NOMO-1 treated with dmso at 0.1 percent for 144 hours (cell line): ENCODE measurements around the gene PMM1.

ENCODE experiments used
- DNase-seq: peaks from one replicate; lab custom pipeline; 2025; ENCODE audit not compliant: unreplicated experiment; lab: John Stamatoyannopoulos, UW

PMM1 gene

DNA sequence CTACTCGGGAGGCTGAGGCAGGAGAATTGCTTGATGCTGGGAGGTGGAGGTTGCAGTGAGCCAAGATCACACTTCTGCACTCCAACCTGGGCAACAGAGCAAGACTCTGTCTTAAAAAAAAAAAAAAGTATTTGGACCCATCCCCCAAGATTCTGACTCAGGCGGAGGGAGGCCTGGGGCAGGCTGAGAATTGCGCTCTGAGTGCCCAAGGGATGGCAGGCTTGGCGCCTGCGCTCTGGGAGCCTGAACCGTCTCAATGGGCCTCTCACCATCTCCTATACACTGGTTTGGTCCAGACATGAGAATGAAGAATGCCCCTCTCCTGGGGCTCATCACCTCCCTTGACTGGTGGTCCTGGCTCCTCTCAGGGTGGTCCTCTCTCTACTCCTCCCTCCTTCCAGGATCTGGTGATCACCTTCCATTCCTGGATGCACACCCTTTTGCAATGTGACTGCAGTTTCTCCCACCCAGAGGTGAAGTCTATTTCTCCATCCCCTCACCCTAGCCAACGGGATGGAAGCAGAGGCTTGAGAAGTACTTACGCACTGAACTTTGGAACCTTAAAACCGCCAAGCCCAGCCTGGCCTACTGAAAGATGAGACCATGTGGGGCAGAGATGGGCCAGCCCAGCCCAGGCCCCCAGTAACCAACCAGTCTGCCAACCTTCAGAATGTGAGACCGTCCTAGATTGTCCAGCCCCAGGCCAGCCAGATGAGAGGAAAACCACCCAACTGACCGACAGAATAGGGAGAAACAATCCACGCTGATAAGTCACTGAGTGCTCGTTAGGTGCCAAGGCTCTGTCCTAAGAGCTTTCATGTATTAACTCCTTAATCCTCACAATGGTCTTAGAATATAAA, 50.3 kb downstream of the PMM1 start:
- no peak for DNase-seq

DNA sequence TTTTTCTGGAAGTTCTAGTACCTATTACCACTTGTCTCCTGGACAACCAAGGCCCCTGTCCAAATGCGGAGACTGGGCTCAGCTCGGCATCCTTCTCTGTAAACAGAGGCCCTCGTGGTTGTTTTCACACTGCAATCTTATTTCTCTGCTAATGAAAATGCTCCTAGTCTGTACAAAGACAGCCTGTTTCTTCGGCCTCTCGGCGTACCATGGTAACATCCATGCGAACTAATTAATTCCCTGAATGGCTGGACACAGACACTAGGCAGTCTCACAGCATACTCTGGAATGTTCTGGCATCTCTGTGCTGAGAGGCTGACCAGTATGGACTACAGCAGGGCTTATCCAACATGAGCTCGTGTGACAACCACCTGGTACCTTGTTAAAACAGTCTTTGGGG, 51.1 kb downstream of the PMM1 start:
- no peak for DNase-seq

DNA sequence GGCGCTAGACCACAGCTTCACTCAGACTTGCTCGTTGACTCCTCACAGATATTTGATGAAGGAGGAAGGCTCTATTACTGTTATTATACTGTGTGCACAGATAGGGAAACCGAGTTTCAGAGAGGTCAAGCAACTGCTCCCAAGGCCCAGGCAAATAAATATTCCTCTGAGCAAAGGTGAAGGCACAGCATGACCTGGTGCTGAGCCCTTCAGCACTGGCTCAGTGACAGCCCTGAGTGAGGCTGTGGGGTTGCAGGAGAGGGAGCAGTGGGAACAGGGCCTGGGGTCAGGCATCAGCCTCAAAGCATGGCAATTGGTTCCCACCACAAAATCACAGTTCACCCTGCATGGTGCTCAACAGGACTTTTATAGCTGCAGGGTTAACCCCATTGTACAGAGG, 52.4 kb downstream of the PMM1 start:
- no peak for DNase-seq

DNA sequence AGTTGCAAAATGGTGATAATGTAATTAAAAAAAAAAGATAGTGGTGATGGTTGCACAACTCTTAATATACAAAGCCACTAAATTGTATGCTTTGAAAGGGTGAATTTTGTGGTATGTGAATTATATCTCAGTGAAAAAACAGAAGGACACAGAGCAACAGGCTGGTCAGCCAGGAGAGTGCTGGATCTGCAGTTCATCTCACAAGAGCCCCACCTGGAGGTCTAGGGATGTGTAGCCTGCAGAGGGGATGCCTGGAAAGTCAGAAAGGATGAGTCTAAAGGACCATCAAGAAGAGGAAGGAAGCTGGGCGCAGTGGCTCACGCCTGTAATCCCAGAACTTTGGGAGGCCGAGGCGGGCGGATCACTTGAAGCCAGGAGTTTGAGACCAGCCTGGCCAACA, 54.4 kb downstream of the PMM1 start:
- DNase-seq = no peak

DNA sequence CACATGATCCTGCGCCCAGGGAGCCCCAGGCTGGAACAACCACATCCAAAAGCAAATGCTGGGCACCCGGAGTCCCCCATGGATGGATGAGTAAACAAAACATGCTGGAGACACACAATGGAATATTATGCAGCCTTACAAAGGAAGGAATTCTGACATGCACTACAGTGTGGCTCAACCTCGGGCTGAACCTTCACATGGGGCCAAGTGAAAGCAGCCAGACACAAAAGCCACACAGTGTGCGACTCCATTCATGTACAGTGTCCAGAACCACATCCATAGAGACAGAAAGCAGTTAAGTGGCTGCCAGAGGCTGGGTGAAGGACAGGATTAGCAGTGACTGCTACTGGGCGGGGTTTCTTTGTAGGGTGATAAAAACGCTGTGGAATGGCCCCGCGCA, 55.4 kb downstream of the PMM1 start:
- DNase-seq = no peak

DNA sequence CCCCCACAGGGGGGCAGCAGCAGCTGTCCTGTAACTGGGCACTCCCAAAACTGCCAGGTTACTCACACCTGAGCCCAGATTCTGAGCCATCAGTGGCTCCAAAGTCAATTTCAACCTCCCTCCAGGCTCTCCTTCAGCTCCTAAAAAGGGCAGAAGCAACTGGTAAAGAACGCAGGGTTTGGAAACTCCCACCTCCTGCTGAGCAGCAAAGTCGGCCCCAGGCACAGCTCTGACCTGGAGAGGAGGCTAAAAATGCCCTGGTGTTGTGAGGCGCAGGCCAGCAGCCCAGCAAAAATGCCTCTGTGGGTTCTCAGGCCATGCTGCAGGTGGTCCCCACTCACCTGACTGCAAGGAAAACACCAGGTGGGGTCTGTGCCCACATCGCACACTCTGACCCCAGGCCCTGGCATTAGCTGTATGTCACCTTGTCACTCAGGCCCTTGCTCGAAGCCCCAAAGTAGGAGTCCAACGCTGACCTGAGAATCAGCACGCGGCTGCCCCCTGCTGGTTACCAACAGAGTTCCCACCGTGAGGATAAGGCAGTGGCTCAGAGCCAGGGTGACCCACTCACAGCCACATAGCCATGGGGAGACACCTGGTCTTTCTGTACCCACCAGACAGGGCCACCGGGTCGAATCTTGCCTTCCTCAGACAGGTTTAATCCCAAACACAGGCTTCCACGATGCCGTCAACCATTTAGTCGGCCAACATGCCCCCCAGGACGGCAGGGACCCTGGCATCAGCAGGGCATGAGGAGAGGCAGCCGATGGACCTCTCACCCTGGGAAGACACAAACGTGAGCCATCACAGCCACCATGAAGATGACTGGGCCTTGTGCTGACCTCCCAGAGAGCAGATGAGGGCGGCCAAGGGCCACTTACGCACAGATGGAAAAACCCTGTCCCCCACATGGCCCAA, 56.5 kb downstream of the PMM1 start:
- DNase-seq = no peak

DNA sequence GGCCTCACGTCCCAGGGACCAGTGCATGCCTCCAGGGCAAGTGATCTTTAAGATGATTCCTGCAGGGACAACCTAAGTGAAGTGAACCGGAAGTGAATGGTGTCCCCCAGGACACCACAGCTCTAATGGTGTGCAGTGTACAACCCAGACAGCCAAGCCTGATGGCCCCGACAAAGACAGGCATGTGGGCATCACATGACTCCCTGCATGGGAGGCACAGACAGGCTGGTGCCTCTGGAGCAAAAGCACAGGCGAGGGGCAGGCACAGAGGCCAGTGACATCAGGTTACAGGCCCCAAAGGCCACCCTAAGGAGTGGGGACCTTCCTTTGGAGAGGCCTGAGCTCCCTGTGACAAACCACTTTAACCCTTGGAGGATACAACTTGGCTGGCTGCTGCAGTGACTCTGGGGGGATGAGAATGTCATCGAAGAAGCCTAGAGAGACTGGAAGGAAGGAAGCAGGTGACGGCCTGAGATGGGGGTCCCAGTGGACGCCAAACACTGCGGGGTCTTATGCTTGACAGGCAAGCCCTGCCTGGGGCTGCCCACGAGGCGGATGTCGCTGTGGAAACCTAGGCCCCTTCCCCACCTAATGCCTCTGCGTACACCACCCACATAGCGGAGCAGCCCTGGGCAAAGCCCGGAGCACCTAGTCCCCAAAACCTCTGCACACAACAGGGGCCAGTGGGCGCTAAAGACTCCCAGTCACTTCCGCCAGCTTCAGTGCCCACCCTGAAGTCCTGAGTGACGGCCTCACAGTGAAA, 57.7 kb downstream of the PMM1 start:
- DNase-seq = no peak

DNA sequence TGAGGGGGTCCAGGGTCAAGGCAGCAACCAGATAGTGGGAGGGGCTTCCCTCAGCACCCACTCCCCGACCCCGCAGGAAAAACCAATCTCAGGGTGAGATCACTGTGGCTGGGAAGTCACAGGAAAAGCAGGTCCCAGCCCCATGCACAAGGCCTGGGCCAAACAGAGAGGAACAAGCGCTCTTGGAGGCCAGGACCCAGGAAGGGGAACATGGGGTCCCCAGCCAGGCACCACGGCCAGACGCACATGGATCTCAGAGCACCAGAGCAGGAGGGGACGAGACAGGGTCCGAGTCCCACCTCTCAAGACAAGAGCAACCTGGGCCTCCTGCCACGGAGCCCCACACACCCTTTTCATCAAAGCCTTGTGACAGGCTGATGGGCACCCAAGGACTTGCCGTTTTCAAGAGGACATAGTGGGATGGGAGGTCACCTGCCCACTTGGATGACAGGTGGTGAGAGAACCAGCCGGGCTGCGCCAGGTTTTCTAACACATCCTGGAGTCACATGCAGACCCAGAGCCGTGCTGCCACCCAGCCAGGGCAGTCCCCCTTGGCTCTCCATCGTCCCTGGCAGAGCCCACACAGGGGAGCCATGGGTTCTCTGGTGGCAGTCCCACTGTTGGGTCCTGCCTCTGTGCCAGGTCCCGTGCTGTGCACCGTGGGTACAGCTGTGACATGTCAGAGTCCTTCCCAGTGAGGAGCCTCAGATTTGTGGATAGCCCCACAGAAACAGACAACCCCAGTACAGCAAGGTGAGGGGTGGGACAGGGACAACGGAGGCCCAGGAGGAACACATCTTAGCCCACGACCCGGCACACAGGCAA, 58.5 kb downstream of the PMM1 start:
- no peak for DNase-seq

DNA sequence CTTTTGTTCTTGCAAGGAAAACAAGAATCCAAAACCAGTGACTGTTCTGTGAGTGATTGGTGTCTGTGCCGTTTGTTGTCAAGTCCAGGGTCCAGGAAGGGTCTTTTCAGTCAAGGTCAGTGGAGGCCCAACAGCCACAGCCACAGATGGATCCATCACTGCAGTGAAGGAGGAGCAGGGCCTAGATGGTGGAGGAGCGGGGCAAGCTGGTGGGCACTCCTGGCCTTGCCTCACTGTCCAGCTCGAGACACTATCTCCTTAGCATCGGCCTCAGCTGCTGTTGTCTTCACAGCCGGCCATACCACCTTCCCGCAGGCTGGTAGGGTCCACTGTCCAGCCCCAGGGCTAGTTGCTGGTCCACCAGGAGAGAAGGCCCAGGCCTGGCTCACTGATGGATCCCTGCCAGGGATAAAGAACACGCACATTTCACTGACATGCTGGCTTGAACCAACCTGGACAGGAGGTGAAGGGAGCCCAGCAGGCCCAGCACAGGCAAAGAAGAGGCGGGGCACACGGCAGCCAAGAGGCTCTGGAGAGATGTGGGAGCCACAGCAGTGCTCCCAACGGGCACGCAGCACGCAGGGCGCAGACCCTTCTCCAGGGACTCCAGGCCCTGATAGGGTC, 60.6 kb downstream of the PMM1 start:
- no peak for DNase-seq

DNA sequence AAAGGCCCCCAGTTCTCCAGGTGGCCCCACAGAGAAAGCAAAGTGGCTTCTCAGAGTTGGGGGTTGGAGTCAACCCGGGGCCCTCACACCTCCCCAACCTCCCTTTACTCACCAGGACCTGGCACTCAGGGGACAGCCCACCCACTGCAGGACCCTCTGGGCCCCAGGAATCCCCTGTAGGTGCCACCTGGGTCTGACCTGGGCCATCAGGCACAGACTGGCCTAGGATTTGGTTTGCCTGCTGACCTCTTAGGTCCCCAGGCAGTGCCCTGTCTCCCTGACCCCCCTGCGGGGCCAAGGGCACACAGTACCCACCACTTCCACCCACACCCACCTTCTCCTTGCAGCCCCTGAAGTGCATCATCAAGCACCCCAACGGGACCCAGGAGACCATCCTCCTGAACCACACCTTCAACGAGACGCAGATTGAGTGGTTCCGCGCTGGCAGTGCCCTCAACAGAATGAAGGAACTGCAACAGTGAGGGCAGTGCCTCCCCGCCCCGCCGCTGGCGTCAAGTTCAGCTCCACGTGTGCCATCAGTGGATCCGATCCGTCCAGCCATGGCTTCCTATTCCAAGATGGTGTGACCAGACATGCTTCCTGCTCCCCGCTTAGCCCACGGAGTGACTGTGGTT, 61.4 kb downstream of the PMM1 start:
- no peak for DNase-seq
